Left ventricle myocardium inferior (tissue), 1 donor: ENCODE measurements around the gene CNTLN. TPM values are rescaled to one million over a fixed set of nuclear protein-coding genes. Genes with fewer than 3 reads are reported as not detected.

Experiments used
- DNase-seq: peaks from one replicate; pipeline ENCODE4 v3.0.0-alpha.2; 2020
- H3K27ac ChIP-seq: fragments of 200-600 bp; replicated peaks from 2 replicates; pipeline ENCODE4 v1.8.0; 2021
- H3K27me3 ChIP-seq: fragments of 200-600 bp; 2 replicates; pipeline ENCODE4 v1.8.0; 2021; ENCODE audit warnings: low read depth
- H3K36me3 ChIP-seq: fragments of 200-600 bp; 2 replicates; pipeline ENCODE4 v1.8.0; 2021
- H3K4me1 ChIP-seq: fragments of 200-600 bp; 2 replicates; pipeline ENCODE4 v1.8.0; 2021
- H3K4me3 ChIP-seq: fragments of 200-600 bp; 2 replicates; pipeline ENCODE4 v1.8.0; 2021; ENCODE audit warnings: mild to moderate bottlenecking, moderate library complexity
- H3K9me3 ChIP-seq: fragments of 200-600 bp; replicated peaks from 2 replicates; pipeline ENCODE4 v1.8.0; 2021
- CTCF ChIP-seq: fragments of 200-600 bp; IDR thresholded peaks from 2 replicates; pipeline ENCODE4 v1.8.0; 2021; ENCODE audit warnings: antibody characterized with exemption, mild to moderate bottlenecking, borderline replicate concordance
- intact Hi-C: fragments of 100-400 bp; cut with micrococcal nuclease; formaldehyde crosslinking; loops from one replicate; pipeline ENCODE4 v1.11.0; 2022
- total RNA-seq: library from RNA; stranded (reverse); fragmentation: NEBNext Ultra II Directional; extraction: Animal tissue kit (Norgen Biotek cat#: 25700); gene quantifications from one replicate; pipeline ENCODE4 v1.2.1, GENCODE V29; 2021
- donor health status: DM: no; HTN: yes; CAD: no; lungs with severe emphysema.

Gene CNTLN
- total RNA-seq, 1 donor from 2014 or later, result 3.5 TPM

- H3K4me1 ChIP-seq, result no peaks in the 10 kb centered on the region
- peak; percentile 70 for TF ChIP-seq CTCF
- H3K4me3 ChIP-seq, result no peak overlapping the region
- intact Hi-C loops, result no loop called here
- H3K27me3 ChIP-seq, result peaks cover 12% of the 10 kb centered on the region
- H3K36me3 ChIP-seq, result no peaks in the 10 kb centered on the region
- DNase-seq, result no peak
- H3K27ac ChIP-seq, result no peak overlapping the region
- no peaks in the 10 kb centered on the region for H3K9me3 ChIP-seq
Observed at GRCh38 chr9:17531642-17532254, 396.9 kb downstream of the CNTLN start.

- no peak for DNase-seq
- intact Hi-C loops, result no loop called here
Observed at GRCh38 chr9:17532461-17532860, 397.6 kb downstream of the CNTLN start.

GRCh38 chr9:17535176-17535575 lies 400.3 kb downstream of the CNTLN start:
- no peaks in the 10 kb centered on the region for H3K4me1 ChIP-seq
- no peak for DNase-seq
- peaks cover 28% of the 10 kb centered on the region for H3K27me3 ChIP-seq
- no peak overlapping the region for H3K27ac ChIP-seq
- peaks cover 6% of the 10 kb centered on the region for H3K9me3 ChIP-seq
- H3K4me3 ChIP-seq, result no peak overlapping the region
- no peaks in the 10 kb centered on the region for H3K36me3 ChIP-seq
- no peak for TF ChIP-seq CTCF
- intact Hi-C loops, result no loop called here

More at GRCh38 chr9:17532461-17532860, 397.6 kb downstream of the CNTLN start:
- H3K36me3 ChIP-seq, result no peaks in the 10 kb centered on the region
- H3K4me3 ChIP-seq, result no peak overlapping the region
- no peak overlapping the region for H3K27ac ChIP-seq
- no peaks in the 10 kb centered on the region for H3K9me3 ChIP-seq
- H3K27me3 ChIP-seq, result peaks cover 15% of the 10 kb centered on the region
- no peaks in the 10 kb centered on the region for H3K4me1 ChIP-seq
- TF ChIP-seq CTCF, result no peak

GRCh38 chr9:17536027-17536426 lies 401.2 kb downstream of the CNTLN start:
- Histone ChIP-seq H3K4me3 (no peak overlapping the region), H3K9me3 (peaks cover 10% of the 10 kb centered on the region), H3K4me1 (no peaks in the 10 kb centered on the region), H3K36me3 (no peaks in the 10 kb centered on the region), H3K27ac (no peak overlapping the region), H3K27me3 (peaks cover 28% of the 10 kb centered on the region)
- DNase-seq, result no peak
- no peak for TF ChIP-seq CTCF
- intact Hi-C loops, result no loop called here

- no peak for DNase-seq
- Histone ChIP-seq H3K27me3 (no peaks in the 10 kb centered on the region), H3K4me1 (no peaks in the 10 kb centered on the region), H3K36me3 (no peaks in the 10 kb centered on the region), H3K4me3 (no peak overlapping the region), H3K27ac (no peak overlapping the region), H3K9me3 (peaks cover 40% of the 10 kb centered on the region)
- TF ChIP-seq CTCF, result no peak
- intact Hi-C loops, result no loop called here
Observed at GRCh38 chr9:17551023-17551422, 416.2 kb downstream of the CNTLN start.
